Stimulated activated CD4-positive, alpha-beta T cell treated with anti-CD3 and anti-CD28 coated beads, TNF-alpha, amount 100 ng/mL, for 1 hour (primary cell): Measurements from ENCODE around the gene LGALS7.
"Not testable (repeated sequence)": the region's sequence is repeated elsewhere in the genome, so short reads cannot be mapped to it uniquely, and the experiment has no call there.

Experiments
- DNase-seq, 3 donors: peaks; one replicate each; pipeline ENCODE4 v3.0.0-alpha.2; 2020; ENCODE audit warnings: low read depth in 3 of 3, low spot score in 1 of 3

LGALS7 gene

DNA sequence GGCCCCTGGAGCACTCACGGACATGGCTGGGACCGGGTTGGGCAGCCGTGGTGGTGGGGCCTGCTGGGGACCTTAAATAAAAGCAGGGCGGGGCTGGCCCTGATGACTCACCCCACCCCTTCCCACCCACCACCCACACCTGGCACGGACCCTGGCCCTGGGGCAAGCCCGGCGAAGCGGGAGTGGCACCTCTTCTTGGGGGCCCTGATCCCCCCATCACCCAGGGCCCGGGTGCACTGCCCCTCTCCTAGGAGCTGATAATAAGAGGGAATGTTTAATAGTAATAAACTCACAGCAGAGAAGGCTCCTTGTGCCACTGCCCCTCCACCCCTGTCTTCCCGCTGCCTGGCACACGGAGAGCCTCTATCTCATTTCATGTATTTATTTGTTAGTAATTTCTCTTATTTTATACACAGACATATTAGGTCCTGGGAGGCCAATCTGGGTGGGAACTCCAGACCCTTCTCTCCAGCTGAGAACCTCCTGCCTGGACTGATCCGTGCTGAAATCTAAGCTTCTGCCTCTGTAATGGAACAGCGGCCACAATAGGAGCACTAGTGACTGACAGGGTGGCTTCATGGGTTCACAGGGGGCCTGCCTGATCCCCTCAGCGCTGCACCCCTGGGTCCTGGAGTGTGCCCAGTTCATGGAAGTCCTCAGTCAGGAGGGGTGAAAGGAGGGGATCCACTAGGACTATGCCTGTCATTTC lies at the start of gene LGALS7:
Gene LGALS7, minus strand, starts transcription at position 49 of the 709 bp plus-strand sequence. Its CDS starts 25 bp downstream, at position 24.
- DNase-seq, result no peak

DNA sequence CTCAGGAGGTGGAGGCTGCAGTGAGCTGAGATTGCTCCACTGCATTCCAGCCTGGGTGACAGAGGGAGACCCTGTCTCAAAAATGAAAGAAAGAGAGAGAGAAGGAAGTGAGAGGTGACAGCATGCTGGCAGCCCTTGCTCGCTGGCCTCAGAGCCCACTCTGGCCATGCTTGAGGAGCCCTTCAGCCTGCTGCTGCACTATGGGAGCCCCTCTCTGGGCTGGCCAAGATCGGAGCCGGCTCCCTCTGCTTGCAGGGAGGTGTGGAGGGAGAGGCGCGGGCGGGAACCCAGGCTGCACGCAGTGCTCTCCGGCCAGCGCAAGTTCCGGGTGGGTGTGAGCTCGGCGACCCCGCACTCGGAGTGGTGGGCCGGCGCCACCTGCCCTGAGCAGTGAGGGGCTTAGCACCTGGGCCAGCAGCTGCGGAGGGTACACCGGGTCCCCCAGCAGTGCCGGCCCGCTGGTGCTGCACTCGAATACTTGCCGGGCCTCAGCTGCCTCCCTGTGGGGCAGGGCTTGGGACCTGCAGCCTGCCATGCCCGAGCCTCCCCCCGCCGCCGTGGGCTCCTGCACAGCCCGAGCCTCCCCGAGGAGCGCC lies 48.0 kb upstream of the LGALS7 start:
- not testable (repeated sequence) for DNase-seq

DNA sequence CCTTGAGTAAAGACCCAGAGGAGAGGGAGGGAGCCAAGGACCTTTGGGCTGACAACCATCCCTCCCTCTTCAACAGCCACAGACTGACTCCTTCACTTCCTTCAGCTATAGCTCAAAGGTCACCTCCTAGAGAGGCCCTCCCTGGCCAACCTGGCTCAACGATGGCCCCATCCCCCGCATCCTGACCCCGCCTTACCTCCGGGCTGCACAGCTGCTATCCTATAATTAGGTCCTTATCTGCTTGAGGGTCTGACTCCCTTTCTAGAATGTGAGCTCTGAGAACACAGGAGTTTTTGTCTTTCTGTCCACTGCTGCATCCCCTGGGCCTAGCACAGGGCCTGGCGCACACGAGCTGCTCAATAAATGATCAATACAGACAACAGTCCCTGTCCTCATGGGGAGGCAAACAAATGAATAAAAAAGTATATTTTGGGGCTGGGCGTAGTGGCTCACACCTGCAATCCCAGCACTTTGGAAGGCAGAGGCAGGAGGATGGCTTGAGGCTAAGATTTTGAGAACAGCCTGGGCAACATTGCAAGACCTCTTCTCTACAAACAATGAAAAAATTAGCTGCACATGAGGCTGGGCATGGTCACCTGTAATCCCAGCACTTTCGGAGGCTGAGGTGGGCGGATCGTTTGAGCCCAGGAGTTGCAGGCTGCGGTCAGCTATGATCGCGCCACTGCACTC lies 46.1 kb upstream of the LGALS7 start:
- no peak for DNase-seq

DNA sequence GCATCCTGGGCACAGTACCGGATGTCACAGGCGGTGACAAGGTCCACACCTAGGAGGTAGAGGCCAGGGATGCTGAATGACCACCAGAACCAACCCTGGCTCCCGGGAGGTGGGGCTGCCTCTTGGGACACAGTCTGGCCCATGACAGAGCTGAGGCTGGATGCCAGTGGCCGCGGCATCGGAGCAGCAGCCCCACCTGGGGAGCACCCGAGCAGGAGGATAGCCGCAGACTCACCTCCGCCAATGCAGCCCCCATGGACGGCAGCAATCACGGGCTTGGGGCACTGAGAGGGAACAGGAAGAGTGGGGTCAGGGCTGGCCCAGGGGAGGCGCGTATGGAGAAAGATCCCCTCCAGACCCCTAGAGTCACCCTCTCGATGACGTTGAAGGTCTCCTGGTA lies 43.8 kb upstream of the LGALS7 start:
- no peak for DNase-seq

DNA sequence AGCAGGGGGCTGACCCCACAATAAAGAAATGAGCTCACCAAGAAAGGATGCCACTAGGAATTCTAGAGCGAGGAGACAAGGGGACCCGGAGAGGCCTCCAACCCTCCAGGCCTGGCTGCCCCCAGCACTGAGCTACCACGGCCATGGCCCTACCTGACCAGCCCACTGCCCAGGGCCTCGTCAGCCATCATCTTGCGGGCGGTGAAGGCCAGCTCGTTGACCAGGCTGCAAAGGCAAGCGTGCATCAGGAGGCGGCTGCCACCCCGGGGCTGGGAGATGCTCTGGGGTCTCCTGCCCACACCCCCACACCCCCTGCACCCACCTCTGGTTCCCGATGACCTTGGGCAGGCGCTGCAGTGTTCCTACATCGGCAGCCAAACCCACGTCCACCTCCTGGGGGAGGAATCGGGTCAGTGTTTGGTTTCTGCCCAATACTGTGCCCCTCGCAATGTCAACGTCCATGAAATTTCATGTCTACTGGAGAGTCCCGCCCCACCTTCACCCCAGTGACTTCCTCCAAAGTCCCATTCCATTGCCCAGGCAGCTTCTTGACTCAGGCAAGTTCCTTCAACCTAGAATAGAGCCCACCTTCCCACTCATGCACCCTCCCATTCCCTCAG lies 42.9 kb upstream of the LGALS7 start:
- no peak for DNase-seq

DNA sequence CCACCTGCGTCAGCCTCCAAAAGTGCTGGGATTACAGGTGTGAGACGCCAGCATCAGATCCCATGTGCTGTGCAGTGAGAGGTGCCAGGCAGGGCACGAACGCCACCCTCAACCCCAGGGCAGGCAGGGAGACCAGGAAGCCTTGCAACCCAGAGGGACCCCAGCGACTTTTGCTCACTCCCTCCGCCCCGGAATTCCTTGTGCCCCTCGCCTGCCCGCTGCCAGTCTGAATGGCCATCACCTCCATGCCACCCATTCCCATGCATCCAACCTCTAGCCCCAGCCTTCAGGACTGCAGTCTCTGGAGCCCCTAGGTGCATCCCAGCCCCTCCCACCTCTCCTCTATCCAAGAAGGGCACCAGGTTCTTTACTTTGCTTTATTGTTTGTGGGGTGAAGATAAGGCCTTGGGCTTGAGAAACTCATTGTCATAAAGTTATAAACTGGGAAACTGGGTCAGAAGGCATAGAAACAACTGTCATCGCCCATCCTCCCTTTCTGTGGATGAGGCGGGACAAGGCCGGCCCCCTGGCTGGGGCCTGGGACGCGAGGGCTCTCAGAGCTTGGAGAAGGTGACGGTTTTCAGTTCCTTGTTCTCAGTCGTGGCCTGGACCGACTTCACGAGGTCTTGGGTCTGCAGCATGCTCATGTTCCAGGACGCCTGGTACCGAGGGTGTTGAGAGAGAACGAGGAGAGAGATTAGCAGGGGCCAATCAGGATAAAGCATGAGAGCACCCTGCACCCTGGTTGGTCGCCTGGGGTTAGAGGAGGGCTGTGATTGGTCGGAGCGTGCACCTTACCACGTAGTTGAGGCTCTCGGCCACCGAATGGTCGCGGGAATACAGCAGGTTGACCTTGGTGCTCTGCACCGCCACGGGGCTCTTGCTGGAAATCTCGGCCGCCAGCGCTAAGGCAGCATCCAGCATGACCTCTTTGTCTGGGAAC lies 42.0 kb upstream of the LGALS7 start:
- DNase-seq, result no peak

DNA sequence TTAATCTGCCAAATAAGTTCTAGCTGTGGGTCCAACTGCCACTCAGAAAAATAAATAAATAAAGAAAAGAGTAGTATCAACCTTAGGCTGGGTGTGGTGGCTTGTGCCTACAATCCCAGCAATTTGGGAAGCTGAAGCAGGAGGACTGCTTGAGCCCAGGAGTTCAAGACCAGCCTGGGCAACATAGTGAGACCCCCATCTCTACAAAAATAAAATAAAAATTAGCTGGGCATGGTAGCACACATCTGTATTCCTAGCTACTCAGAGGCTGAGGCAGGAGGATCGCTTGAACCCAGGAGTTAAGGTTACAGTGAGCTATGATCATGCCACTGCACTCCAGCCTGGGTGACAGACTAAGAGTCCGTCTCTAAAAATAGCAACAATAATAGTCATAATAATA lies 40.6 kb upstream of the LGALS7 start:
- not testable (repeated sequence) for DNase-seq

DNA sequence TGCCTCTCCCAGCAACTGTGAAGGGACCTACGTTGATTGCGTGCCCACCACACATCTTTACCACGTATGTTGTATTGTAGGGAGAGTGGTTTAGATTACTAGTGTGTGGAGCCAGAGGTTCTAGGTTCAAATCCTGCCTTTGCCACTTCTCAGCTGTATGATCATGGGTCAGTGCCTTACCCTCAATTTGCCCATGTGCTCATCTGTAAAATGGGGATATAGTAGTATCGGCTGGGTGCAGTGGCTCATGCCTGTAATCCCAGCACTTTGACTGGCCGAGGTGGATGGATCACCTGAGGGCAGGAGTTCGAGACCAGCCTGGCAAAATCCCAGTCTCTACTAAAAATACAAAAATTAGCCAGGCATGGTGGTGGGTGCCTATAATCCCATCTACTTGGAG lies 40.0 kb upstream of the LGALS7 start:
- DNase-seq, result no peak

DNA sequence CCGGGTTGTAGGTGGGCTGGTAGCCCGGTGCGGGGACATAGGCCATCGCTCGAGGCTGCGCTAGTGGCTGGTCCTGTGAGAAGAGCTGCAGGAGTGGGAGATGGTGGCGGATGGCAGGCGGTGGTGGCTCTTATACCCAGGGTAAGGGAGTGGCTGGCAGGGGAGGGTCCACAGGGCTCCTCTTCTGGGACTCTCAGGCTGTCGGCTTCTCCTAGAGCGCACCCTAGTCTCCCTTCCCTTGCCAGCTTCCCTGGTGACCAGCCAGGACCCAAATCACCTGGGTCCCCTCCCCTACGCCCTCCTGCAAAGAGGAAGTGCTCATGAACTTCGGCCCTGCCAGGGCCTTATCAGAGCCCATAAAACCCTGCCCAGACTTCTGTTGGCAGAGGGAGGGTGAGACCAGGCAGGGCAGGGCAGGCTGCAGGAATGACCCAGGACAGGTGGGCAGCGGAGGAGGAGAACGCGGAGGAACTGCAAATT lies 39.6 kb upstream of the LGALS7 start, which contains the start of gene LGALS4:
Gene LGALS4, minus strand, starts transcription at position 105 of the 480 bp plus-strand sequence. Its CDS starts 59 bp downstream, at position 46.
- no peak for DNase-seq

DNA sequence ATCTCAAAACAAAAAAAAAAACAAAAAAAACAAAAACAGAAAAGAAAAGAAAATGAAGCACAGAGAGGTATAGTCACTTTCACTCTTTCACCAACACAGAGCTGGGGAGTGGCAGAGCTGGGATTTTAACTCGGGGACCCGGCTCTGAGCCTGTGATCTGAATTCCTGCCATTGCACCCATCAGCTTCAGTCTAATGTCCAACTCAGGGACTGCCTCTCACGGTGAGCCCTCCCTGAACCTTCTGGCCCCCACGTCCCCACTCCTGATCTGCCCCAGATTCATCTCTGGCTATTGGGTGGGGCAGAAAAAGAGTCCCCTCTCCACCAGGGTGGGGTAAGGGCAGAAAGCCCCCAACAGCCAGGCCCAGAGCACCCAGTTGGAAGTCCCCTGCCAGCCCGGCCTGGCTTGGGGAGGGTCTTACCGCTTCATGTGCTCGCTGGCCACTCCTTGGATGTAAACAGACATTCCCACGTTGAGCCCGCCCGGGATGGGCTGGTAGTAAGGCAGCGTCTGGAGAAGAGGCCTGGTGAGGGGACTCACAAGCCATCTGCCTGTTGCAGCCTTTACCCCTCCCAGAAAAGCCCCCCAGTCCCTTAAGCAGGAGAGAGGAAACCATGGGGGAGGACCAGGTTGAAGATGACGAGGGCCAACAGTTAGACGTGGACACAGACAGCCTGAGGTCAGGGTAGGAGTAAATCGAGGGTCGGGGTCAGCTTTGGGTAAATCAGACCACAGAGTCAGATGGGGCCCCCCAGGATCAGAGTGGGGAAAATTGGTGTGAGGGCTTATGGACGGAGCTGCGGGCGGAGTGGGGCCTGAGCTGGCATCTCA lies 38.9 kb upstream of the LGALS7 start:
- DNase-seq, result no peak

DNA sequence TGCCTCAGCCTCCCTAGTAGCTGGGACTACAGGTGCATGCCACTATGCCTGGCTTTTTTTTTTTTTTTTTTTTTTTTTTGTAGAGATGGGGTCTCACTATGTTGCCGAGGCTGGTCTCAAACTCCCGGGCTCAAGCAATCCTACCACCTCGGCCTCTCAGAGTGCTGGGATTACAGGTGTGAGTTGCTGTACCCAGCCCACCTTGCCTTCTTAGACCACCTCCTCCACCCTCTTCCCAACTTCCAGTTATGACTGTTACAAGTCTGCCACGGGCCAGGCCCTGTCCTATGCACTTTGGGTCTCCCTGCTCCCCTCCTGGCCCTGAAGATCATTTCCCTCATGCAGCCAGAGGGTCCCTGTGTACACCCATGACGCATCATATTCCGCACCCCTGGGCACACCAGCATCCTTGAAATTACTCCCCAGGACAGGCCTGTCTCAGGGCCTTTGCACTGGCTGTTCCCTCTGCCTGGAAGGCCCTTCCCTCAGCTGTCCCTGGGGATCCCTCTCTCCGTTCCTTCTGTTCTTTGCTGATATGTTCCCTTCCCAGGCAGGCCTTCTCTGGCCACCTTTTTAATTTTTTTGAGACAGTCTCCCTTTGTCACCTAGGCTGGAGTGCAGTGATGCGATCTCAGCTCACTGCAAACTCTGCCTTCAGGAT lies 36.4 kb upstream of the LGALS7 start:
- no peak for DNase-seq

DNA sequence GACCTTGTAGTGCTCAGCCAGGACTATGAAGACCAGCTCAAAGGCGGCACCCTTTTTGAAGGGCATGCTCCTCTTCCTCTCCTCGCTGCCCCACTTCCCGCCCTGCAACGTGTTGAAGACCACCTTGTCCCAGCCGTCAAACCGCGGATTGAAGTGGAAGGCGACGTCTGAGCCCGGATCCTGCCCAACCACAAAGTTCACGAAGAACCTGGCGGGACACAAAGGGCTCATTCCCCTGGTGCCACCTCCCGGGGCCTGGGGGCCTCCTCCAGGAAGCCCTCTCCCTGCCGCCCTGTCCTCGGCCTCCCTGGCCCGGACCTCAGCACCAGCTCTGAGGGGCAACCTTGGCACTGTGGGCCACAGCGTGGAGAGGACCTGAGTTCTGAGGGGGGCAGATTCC lies 35.4 kb upstream of the LGALS7 start:
- DNase-seq, result no peak

DNA sequence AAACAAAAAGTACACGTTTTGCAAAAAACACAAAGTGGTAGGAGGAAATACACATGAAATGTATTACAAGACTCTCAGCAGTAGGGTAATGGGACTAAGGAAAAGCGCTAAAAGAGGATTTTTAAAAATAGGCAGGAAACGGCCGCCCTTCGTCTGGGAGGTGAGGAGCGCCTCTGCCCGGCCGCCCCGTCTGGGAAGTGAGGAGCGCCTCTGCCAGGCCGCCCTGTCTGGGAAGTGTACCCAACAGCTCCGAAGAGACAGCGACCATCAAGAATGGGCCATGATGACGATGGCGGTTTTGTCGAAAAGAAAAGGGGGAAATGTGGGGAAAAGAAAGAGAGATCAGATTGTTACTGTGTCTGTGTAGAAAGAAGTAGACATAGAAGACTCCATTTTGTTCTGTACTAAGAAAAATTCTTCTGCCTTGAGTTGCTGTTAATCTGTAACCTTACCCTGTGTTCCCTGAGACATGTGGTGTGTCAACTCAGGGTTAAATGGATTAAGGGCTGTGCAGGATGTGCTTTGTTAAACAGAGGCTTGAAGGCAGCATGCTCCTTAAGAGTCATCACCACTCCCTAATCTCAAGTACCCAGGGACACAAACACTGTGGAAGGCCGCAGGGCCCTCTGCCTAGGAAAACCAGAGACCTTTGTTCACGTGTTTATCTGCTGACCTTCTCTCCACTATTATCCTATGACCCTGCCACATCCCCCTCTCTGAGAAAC lies 34.2 kb upstream of the LGALS7 start:
- DNase-seq, result not testable (repeated sequence)

DNA sequence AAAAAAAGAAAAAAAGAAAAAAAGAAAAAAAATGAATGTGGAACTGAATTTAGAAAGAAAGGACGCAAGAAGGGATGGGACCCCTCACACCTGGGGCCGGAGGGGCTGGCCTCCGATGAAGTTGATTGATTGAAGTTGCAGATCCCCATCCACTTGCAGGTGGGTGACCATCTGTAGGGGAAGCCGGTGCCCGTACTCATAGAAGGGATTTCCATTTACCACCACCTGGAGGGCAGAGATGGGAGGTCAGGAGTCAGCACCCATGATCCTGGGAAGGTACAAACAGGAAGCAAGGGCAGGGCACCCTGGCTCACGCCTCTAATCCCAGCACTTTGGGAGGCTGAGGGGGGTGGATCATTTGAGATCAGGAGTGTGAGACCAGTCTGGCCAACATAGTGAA lies 33.1 kb upstream of the LGALS7 start:
- DNase-seq, result no peak

DNA sequence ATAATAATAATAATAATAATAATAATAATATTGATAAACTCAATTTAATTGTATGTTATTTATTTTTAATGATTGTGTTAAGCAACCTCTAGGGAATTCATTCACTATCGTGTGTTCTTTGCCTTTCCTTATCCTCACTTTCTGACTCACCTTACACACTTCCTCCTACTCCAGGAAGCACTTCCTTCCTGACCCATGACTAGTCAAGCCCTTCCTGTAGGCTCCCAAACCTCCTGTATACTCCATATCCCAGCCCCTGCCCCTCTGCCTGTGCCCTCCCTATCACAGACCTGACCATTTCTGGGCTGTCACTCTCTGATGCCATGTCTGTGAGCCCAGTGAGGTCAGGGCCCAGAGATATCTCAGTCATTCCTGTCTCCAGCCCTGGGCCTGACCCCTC lies 31.9 kb upstream of the LGALS7 start:
- no peak for DNase-seq

DNA sequence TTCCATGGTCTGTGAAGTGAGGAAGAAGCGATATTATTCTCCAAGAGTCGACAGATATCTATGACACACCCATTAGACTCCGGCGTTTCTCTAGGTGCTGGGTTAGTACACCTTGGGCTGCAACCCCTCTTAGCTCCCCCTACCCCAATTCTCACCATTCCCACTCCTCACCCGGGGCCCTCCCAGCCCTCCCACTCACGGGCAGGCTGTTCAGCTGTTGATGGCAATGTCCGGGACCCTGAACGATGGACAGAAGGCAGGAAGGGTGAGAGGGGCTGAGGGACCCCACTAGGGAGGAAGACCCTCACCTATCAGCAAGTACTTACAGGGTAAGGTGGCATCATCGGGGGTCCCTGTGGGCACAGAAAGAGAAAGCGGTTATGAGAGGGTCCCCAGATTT lies 30.2 kb upstream of the LGALS7 start:
- no peak for DNase-seq

DNA sequence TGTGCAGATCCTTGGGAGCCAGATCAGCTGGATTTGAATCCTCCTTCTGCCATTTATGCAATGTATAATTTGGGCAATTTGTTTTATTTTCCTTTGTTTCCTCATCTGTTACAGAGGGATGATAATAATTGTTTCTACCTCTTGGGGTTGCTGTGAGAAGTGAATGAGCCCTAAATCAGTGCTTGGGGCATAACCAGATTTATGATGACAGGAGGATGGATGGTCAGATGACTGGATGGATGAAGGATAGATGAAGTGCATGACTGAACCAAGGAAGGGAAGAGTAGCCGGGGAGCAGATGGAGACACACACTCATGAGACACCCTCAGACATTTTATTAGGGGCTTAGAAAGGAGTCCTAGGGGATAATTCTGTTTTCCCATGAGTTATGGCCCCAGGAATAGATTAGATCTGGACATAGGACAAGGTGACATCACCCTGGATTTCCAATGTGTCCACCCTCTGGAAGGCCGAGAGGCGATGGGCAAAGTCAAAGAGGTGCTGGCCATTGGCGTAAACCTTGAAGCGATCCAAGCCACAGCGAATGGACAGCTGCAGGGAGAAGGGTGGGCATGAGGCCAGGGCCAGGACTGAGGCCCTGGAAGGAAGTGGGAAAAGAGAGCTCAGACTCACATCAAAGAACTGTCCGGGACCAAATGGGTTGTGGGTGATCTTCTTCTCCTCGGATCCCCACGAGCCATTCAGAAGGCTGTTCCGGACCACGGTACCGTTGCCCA lies 28.2 kb upstream of the LGALS7 start:
- no peak for DNase-seq
